NCI-H526 (cell line): Measurements from ENCODE around the gene PGM2.
"Not testable (repeated sequence)": the region's sequence is repeated elsewhere in the genome, so short reads cannot be mapped to it uniquely, and the experiment has no call there.

Experiments
- DNase-seq, 2 experiments: peaks; one replicate each; lab custom pipeline; 2025; lab: John Stamatoyannopoulos, UW

The PGM2 gene

DNA sequence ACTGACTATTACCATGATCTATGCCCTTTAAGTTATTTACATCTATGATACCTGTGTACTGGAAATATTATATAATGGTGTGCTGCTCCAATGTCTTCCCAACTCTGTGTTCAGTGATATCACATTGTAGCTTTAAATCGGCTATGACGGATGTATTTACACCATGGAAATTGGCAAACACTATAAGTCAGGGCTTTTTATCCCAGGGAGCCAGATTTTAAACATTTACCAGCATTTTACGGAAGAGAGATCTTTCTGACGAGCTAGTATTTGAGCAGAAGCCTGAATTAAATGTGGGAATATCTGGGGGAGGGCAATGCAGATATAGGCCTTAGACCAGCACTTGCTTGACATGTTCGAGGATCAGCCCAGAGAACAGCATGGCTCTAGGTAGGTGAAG lies 7.7 kb upstream of the PGM2 start:
- DNase-seq, result no peak

DNA sequence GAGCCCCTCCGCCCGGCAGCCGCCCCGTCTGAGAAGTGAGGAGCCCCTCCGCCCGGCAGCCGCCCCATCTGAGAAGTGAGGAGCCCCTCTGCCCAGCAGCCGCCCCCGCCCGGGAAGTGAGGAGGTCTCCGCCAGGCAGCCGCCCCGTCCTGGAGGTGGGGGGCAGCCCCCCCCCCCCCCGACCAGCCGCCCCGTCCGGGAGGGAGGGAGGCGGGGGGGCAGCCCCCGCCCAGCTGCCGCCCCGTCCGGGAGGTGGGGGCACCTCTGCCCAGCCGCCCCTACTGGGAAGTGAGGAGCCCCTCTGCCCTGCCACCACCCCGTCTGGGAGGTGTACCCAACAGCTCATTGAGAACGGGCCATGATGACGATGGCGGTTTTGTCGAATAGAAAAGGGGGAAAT lies 6.0 kb upstream of the PGM2 start:
- not testable (repeated sequence) for DNase-seq

DNA sequence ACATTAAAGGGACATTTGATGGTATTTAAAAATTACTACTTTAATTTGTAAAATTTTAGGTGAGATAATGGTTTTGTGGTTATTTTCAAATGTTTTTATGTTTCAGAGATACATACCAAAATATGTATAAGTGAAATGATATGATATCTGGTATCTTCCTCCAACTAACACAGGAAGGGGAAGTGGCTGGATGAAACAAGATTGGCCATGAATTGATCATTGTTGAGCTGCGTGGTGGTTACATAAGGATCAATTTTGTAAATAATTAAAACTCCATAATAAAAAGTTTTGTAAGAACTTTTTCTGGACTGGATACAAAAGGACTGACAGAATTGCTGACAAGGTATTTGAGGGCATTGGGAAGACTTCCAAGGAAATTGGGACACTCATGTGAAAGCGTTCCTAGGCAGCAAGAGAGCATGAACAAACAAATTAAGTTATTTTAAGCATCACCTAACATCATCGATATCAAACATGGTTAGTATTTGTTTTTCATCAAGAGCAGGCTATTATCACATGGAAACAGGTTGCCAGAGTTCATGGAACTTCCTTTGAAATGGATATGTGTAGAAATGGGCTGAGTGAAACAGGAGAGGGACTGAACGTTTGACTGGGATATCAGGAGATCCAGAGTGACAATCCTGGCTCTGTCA lies 4.4 kb upstream of the PGM2 start:
- DNase-seq, result no peak

DNA sequence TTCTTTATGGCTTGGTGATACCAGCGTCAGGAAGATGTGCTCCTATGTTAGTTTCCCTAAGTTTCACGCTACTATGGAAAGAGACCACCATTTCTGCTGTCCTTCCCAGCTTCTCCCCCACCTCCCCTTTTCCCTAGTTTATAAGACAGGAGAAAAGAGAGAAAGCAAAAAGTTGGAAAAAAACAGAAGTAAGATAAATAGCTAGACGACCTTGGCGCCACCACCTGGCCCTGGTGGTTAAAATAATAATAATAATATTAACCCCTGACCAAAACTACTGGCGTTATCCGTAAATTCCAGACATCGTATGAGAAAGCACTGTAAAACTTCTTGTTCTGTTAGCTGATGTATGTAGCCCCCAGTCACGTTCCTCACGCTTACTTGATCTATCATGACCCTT lies 985 bp upstream of the PGM2 start:
- DNase-seq, result not testable (repeated sequence)

DNA sequence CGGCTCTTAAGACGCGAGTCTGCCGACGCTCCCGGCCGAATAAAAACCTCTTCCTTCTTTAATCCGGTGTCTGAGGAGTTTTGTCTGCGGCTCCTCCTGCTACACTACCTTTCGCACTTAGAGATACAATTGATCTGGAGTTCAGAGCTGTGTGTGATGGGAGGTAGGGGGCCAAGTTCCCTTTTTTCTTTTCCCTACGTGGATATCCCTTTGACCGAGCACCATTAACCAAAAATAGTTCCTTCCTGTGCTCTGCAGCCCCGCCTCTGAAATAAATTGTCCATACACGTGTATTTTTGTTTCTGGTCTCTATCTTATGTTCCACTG lies 555 bp upstream of the PGM2 start:
- DNase-seq, result peak; percentile 62 to 68

DNA sequence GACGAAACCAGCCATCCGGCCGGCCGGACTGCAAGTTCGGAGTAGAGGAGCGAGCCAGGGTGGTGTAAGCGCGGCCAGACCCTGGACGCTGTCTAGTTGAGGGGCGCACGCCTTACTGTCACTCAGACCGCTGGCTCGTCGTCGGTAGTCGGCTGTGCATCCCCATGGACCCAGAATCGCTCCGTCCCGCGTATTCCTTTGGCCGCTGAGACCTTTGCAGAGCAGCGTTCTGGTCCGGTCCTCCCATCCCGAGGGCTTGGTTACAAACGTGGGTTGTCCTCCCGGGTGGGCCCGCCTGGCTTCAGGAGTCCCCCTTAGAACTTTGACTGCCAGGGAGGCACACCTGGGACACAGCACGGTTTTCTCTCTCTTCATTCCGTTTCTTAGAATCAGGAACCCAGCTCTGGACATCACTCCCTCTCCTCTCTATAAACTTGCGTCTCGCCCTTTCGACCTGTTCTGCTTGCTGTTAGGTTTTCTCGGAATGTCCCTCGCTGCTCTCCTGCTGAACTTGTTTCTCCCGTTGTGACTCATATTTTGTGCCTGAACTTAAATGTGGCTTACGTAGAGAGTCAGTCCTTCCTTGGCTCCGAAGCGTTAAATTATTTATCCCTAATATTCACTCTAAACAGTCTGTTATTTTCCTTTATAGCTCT lies 672 bp downstream of the PGM2 start:
- peak in 1 of 2 experiments; percentile 80 for DNase-seq

DNA sequence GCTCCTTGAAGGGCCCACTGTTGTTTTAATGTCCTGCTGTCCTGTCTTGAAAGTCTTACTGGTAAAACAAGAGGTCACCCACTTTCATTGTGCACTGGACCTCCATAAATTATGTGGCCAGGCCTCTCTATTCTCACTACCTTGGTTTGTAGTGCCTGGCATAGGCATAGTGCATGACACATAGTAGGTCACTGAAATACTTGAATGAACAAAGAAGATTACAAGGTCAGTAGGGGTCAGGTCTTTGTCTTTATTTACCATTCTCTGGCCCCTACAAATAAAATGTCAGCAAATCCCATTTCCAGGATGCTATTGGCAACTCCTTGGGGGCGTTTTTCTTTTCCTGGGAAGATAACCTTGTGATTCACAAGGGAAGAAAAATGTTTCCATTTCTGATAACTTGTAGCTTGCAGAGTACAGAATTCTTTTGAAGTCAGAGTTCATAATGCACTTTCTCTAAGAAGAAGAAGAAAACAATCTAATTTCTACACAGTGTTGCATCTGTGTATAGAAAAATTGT lies 1.4 kb downstream of the PGM2 start:
- DNase-seq, result no peak

DNA sequence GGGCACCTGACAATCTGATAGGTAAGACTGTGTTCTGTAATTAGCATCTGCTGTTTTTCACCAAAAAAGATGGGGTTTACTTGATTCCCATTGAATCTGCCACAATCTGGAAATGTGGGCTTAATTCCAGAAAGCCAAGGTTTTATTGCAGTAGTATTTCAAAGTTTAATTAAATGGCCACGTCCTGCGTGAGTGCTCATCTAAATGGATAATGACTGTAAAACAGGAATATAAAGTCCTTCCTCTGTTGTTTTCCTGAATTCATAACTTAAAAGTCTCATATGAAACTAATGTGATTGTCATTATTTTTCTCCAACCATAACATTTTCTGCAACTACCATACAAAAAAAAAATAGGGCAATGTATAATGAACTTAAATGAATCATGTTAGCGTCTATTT lies 2.4 kb downstream of the PGM2 start:
- no peak for DNase-seq

DNA sequence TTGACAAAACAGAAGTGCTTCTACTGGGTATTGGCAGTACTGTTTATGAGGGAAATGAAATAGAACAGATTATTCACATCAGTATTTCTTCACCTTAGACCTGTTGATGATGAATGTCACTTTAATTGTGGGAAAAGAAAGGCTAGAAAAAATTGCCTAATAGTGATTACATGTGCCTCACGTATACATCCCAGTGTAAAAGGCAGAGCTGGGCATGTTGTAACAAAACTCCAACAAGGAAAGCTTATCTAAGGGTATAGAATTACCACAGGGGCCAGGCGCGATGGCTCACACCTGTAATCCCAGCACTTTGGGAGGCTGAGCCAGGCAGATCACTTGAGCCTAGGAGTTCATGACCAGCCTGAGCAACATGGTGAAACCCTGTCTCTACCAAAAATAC lies 4.2 kb downstream of the PGM2 start:
- peak; percentile 26 to 36 for DNase-seq

DNA sequence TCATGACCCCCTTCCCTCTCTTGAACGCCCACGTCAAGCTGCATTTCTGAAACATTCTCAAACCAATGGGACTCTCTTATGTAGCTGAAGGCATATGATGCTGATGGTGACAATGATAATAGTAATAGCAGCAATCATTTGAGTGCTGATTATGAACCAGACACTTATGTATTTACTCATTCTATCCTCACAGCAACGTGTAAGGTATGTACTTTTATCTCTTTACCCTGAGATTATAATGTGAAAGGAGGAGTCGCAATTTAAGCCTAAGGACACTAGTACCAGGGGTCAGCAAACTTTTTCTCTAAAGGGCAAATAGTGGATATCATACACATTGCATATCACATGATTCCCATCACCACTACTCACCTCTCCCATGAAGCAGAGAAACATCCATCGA lies 8.5 kb downstream of the PGM2 start:
- DNase-seq, result no peak

DNA sequence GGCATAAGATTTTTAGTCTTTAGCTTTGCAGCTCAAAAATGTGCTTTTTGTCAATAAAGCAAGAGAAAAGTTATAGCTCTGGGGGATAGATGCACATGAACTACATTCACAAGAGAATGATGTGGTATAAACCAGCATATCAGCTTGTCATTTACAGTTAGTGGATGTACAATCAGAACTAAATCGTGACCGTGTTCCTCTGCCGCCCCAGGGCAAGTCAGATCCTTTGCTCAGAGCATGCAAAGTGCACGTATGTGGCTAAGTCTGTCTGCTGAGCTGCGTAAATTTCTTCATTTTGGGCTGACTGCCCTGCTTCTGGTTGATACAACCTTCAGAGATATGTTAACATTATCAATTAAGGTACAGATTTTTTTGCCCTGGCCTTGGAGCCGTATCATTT lies 9.3 kb downstream of the PGM2 start:
- no peak for DNase-seq

DNA sequence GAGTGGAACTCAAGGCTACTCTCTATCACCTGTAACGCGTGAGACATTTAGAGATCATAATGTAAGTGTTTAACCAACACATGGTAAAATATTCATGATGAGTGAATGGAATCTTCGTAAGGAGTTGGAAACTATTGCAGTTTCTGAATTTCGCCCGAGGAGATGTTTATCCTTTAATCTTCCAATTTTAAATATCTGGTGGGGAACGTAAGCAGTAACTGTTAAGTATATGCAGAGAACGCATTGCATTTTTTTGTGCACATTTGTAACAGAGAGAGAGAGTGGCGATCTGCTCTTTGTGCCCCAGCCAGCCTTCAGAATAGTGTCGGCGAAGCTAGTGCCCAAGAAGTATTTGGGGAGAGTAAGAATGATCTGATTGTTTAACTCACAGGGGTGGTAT lies 9.8 kb downstream of the PGM2 start:
- no peak for DNase-seq

DNA sequence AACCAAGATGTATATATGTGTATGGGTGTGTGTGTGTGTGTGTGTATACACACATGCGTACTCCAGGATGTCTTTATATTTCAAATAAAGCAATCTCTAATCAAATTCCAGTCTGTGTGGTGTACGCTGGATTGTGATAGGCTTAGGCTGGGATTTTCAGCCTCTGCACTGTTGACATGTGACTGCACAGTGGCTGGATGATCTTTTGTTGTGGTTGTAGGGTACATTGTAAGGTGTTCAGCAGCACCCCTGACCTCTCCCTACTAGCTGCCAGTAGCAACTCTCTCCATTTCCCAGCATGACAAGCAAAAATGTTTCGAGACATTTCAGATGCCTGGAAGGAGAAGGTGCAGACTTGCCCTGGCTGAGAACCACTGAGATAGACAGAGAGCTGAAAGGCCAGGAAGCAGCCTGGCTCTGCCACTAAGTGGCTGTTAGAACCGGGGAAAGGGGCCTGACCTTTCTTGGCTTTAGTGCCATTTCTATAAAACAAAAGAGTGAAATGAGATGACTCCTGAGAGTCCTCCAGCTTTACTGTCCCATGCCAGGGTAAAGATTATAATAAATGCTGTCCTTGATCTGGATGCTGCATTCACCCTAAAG lies 10.5 kb downstream of the PGM2 start:
- no peak for DNase-seq

DNA sequence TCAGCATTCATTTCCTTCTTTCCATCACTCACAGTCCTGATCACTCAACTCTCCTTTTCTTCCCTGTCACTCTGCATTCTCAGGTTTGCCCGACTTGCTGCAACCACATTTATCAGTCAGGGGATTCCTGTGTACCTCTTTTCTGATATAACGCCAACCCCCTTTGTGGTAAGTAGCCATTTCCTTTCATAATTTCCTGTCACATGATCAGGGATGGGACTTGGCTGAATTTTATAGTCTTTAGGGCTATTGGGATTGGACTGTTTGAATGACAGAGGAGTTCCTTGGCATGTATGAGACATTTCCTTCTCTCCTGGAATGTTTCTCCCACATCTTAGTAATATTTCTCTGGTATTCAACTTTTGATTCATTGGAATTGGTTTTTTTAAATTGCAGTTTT lies 11.0 kb downstream of the PGM2 start:
- DNase-seq, result no peak

DNA sequence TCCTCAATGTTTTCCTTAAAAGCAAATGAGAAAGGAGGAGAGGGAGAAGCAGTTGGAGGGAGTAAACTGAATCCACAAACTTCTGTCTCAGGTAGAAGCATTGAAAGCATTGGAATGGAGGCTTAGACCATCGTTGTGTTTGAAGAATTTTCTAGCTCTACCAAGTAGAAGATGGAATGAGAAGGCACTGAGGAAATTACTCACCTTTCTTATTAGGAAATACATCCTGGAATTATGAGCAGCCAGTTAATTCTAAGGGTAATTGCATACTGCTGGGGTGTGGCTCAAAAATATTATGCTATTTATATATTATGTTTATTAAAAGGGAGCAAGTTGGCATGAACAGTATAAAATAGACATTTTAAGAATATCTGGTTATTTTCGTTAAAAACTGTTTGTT lies 12.9 kb downstream of the PGM2 start:
- DNase-seq, result no peak

DNA sequence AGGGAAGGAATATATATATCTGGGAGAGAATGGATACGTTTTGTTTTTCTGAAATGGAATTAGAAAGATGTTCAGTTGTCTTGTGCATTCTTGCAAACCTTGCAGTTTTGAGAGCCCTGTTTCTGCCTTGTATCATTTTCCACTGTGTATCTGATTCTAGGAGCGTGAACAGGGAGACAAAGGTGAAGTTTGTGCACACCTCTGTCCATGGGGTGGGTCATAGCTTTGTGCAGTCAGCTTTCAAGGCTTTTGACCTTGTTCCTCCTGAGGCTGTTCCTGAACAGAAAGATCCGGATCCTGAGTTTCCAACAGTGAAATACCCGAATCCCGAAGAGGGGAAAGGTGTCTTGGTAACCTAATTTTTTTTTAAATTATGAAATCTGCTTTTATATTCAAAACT lies 17.7 kb downstream of the PGM2 start:
- no peak for DNase-seq

DNA sequence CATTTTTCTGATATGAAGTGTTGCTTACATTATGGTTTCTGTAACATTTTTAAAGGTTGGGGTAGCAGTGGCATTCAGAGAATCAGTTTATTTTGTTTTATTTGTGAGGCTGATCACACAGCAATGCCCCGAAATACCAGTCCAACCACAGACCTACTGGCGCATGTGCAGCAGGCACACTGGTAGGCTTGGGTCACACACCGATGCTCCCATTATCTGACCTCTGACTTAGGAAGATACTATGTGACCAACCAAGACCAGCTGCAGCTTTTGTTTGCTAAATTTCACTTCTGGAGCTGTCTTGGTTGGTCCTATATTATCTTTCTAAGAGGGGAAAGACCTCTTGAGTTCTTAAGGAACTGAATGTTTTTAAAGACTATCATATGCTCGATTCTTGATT lies 18.7 kb downstream of the PGM2 start:
- no peak for DNase-seq

DNA sequence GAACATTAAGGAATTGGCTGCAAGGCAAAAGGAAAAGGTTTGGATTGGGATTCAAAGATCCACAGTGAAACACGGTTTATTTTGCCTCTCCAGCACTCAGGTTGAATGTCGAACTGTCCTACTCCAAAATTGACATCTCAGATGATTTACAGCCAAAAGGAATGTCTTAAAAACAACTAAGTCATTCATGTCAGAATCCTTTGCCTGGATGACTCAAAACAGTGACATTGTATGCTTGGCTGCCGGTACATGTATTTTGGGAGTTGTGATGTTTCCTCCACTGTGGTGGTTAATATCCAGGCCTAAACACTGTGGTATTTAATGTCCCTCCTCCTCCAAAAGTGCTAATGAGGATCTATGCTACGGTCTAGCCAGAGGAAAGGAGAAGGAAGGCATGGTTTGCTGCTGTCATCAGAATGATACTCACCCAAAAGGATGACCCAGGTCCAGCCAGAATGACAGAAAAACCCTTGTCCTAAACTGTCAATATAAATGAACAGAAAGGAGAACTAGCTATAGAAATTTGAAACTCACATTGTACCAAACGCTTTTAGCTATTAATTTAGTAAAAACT lies 20.9 kb downstream of the PGM2 start:
- no peak for DNase-seq

DNA sequence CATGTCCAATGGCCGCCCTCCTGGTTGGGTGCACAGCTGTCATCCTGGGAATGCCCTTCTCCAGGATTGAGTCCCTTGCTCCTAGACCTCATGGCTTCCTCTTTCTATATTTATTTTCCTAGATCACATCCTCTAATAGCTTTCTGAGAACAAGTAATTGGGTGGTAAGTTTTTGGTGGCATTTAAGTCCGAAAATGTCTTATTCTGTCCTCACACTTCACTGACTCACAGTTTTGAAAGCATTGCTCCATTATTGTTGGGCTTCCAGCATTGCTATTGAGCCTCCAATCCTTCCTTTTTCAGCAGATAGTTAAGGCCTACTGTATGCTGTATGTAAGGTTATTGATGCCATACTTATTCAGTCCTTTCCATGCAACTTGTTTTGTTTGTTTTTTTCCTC lies 25.9 kb downstream of the PGM2 start:
- no peak for DNase-seq

DNA sequence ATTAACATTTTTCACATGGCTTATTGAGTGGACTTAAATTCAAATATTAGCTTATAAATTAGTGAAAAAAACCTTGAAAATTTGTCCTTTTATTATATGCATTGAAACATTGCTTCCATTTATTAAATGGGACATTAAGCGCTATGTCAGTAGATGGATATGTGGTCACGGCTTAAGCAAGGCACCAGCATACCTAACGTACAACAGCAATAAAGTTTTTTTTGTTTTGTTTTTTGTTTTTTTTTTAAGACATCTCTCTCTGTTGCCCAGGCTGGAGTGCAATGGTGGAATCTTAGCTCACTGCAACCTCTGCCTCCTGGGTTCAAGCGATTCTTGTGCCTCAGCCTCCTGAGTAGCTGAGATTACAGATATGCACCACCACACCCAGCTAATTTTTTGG lies 31.6 kb downstream of the PGM2 start:
- DNase-seq, result no peak

DNA sequence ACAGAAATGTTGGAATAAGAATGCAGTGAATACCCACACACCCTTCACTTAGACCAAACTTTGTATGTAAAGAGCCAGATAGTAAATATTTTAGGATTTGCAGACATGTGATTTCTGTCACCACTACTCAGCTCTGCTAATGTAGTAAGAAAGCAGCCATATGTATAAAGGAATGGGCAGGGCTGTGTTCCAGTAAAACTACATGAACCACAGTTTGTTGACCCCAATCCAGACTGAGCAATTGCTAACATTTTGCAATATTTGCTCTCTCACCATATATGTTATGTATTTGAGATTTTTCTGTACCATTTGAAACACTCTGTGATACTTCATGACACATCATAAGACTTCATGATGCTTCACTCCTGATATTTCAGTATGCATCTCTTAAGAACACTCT lies 32.4 kb downstream of the PGM2 start:
- DNase-seq, result no peak

DNA sequence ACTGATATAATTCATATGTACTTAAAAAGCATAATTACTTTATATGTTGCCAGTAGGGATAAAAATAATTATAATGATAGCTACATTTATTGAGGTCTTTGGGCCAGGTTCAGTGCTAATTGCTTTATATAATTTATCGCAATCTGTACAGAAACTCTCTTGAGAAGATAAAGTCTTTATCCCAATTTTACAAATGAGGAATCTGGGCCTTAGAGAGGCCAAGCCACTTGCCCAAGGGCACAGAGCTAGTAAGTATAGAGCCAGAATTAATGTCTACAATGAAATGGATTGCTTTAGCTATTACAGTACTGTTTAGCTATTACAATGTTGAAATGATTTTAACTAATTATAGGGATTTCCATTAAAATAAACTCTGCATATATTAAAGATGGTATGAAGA lies 33.8 kb downstream of the PGM2 start:
- no peak for DNase-seq

DNA sequence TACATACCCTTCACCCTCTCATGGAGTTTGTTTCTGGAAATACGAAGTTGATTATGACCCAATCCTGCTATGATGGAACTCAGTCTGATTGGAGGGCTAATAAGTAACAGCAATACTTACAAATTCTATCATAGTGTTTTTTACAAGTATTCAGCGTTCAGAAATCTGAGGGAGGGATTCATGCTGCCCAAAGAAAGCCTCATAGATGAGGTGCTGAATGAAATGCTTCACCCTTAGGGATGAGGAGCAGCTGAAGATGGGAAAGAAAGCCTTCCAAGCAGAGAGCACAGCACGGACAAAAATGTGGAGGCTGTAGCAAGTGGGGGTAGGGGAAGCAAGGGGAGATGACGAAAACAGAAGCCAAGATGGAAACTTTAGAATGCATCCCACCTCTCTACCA lies 36.5 kb downstream of the PGM2 start:
- DNase-seq, result no peak
